DOHH2 (cell line): Measurements from ENCODE around the gene SLC22A14.
A peak's percentile ranks its signal among the peaks of the same experiment; 100 is the strongest.

Source experiments
- H3F3A ChIP-seq: fragments of 200-600 bp; sonication (generic), shearing (Covaris generic); 2 replicates; pipeline ENCODE4 v1.6.0; 2016; ENCODE audit warnings: antibody characterized with exemption, mild to moderate bottlenecking; ENCODE audit not compliant: control insufficient read depth, insufficient read depth
- H3K27ac ChIP-seq: fragments of 200-600 bp; sonication (generic); 2 replicates; pipeline ENCODE4 v1.5.1; 2014; ENCODE audit warnings: low read depth, mild to moderate bottlenecking, low read length, moderate library complexity
- H3K27me3 ChIP-seq: fragments of 200-600 bp; sonication (generic); 2 replicates; pipeline ENCODE4 v1.6.1; 2014; ENCODE audit warnings: mild to moderate bottlenecking, low read length, mixed read lengths; ENCODE audit not compliant: control insufficient read depth
- H3K36me3 ChIP-seq: fragments of 200-600 bp; sonication (generic); 2 replicates; pipeline ENCODE4 v1.6.1; 2014; ENCODE audit warnings: mild to moderate bottlenecking, low read length, moderate library complexity, mixed read lengths; ENCODE audit not compliant: control insufficient read depth
- H3K4me1 ChIP-seq: fragments of 200-600 bp; sonication (generic); 2 replicates; pipeline ENCODE4 v1.6.1; 2014; ENCODE audit warnings: mild to moderate bottlenecking, low read length, mixed read lengths; ENCODE audit not compliant: control insufficient read depth
- H3K4me2 ChIP-seq: fragments of 200-600 bp; sonication (generic); 2 replicates; pipeline ENCODE4 v1.6.0; 2014; ENCODE audit warnings: mild to moderate bottlenecking, low read length, moderate library complexity
- H3K4me3 ChIP-seq: fragments of 200-600 bp; sonication (generic); 2 replicates; pipeline ENCODE4 v1.5.1; 2014; ENCODE audit warnings: mild to moderate bottlenecking, low read length, mixed read lengths
- H3K79me2 ChIP-seq: fragments of 200-600 bp; sonication (generic); 2 replicates; pipeline ENCODE4 v1.6.1; 2014; ENCODE audit warnings: mild to moderate bottlenecking, low read length, mixed read lengths; ENCODE audit not compliant: control insufficient read depth
- H3K9me2 ChIP-seq: fragments of 200-600 bp; sonication (generic); replicated peaks from 2 replicates; pipeline ENCODE4 v1.6.1; 2014; ENCODE audit warnings: mild to moderate bottlenecking, low read length, mixed read lengths; ENCODE audit not compliant: control insufficient read depth
- H3K9me3 ChIP-seq: fragments of 200-600 bp; sonication (generic); 2 replicates; pipeline ENCODE4 v1.6.1; 2014; ENCODE audit warnings: antibody characterized with exemption, low read length, mixed read lengths; ENCODE audit not compliant: control insufficient read depth, insufficient read depth
- H4K20me1 ChIP-seq: fragments of 200-600 bp; sonication (generic); 2 replicates; pipeline ENCODE4 v1.6.0; 2014; ENCODE audit warnings: low read depth, mild to moderate bottlenecking, antibody characterized with exemption, low read length, moderate library complexity; ENCODE audit not compliant: control insufficient read depth, insufficient read depth
- EZH2phosphoT487 ChIP-seq: fragments of 200-600 bp; sonication (generic); IDR thresholded peaks from 2 replicates; pipeline ENCODE4 v1.6.1; 2017; ENCODE audit warnings: borderline replicate concordance, mild to moderate bottlenecking, antibody characterized with exemption, low read length, moderate library complexity, mixed read lengths
- TF ChIP-seq, protein P1 (sequence below): fragments of 200-600 bp; sonication (generic); IDR thresholded peaks from one replicate; pipeline ENCODE4 v1.5.1; 2014; ENCODE audit warnings: antibody characterized with exemption, mild to moderate bottlenecking, low read depth, low read length; ENCODE audit not compliant: poor library complexity, severe bottlenecking

SLC22A14 gene

DNA sequence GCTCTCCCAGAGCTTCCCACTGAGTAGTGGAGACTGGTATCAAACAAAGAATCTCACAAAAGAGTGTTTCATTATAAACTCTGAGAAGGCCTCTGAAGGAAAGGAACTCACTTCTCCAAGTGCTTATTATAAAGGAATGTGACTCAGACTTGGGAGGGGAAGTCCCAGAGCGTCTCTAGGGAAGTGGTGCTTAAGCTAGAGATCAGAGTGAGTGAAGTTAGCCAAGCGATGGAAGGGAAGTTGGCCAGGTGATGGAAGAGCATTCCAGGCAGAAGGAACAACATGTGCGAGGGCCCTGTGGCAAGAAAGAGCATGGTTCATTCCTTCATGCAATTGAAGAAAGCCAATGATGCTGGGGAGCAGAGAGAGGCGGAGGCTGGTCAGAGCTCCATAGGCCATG is 66.8 kb downstream of the SLC22A14 start:
- H3K27ac ChIP-seq, result no peak overlapping the region
- no peaks in the 10 kb centered on the region for H4K20me1 ChIP-seq
- peaks cover 26% of the 10 kb centered on the region for H3K36me3 ChIP-seq
- no peaks in the 10 kb centered on the region for H3K27me3 ChIP-seq
- H3K4me3 ChIP-seq, result no peak overlapping the region
- H3K9me2 ChIP-seq, result no peaks in the 10 kb centered on the region
- H3K79me2 ChIP-seq, result peaks cover 22% of the 10 kb centered on the region
- peaks cover 20% of the 10 kb centered on the region for H3K4me1 ChIP-seq
- TF ChIP-seq, protein P1, sequence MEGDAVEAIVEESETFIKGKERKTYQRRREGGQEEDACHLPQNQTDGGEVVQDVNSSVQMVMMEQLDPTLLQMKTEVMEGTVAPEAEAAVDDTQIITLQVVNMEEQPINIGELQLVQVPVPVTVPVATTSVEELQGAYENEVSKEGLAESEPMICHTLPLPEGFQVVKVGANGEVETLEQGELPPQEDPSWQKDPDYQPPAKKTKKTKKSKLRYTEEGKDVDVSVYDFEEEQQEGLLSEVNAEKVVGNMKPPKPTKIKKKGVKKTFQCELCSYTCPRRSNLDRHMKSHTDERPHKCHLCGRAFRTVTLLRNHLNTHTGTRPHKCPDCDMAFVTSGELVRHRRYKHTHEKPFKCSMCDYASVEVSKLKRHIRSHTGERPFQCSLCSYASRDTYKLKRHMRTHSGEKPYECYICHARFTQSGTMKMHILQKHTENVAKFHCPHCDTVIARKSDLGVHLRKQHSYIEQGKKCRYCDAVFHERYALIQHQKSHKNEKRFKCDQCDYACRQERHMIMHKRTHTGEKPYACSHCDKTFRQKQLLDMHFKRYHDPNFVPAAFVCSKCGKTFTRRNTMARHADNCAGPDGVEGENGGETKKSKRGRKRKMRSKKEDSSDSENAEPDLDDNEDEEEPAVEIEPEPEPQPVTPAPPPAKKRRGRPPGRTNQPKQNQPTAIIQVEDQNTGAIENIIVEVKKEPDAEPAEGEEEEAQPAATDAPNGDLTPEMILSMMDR, result no peak
- TF ChIP-seq EZH2phosphoT487, result no peak
- H3K9me3 ChIP-seq, result no peaks in the 10 kb centered on the region
- H3K4me2 ChIP-seq, result peak overlapping the region; percentile 83; the same call in 1 of the 2 replicates
- H3F3A ChIP-seq, result no peaks in the 10 kb centered on the region

DNA sequence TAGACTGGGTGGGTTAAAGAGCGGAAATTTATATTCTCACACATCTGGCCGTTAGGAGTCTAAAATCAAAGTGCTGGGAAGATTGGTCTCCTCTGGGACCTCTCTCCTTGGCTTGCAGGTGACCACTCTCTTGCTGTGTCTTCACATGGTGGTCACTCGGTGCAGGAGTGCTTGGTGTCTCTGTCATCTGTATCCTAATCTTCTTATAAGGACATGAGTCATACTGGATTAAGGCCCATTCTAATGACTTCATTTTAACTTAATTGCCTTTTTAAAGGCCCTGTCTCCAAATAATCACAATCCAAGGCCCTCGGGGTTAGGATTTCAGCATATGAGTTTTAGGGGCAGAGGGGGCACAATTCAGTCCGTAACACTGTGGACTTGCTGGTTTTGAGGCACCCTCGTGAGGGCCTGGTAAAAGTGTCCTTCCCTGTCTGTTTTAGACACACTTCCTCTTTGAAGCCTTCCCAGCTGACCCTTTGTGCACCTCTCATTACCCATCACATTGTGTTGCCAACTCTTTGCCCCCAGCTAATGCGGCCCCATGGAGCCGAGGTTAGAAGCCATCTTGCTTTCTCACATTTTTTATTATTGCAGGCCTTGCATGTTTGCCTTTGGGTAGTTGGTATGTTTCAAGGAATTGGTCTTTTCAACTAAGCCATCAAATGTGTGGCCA is 67.7 kb downstream of the SLC22A14 start:
- H3K4me1 ChIP-seq, result peaks cover 20% of the 10 kb centered on the region
- H3K9me3 ChIP-seq, result no peaks in the 10 kb centered on the region
- no peak overlapping the region for H3K4me2 ChIP-seq
- no peaks in the 10 kb centered on the region for H3F3A ChIP-seq
- no peaks in the 10 kb centered on the region for H3K9me2 ChIP-seq
- no peak overlapping the region for H3K4me3 ChIP-seq
- H4K20me1 ChIP-seq, result no peaks in the 10 kb centered on the region
- H3K27me3 ChIP-seq, result no peaks in the 10 kb centered on the region
- peaks cover 22% of the 10 kb centered on the region for H3K79me2 ChIP-seq
- peaks cover 26% of the 10 kb centered on the region for H3K36me3 ChIP-seq
- TF ChIP-seq, protein P1, result no peak
- no peak for TF ChIP-seq EZH2phosphoT487
- H3K27ac ChIP-seq, result no peak overlapping the region

DNA sequence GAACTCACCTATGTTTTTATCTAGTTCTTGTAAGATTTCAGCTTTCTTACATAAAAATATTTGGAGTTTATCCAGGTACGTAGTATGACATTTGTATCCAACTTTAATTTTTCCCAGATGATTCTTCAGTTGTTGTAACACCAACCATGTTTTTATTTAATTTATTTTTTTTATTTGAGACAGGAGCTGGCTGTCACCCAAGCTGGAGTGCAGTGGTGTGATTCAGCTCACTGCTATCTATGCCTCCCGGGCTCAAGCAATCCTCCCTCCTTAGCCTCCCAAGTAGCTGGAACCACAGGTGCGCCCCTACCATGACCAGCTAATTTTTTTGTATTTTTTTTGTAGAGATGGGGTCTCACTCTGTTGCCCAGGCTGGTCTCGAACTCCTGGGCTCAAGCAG is 71.1 kb downstream of the SLC22A14 start:
- H3K9me2 ChIP-seq, result no peaks in the 10 kb centered on the region
- no peaks in the 10 kb centered on the region for H3K9me3 ChIP-seq
- H3K79me2 ChIP-seq, result peaks cover 10% of the 10 kb centered on the region
- H3F3A ChIP-seq, result no peaks in the 10 kb centered on the region
- H3K27me3 ChIP-seq, result no peaks in the 10 kb centered on the region
- peaks cover 7% of the 10 kb centered on the region for H3K4me1 ChIP-seq
- H4K20me1 ChIP-seq, result no peaks in the 10 kb centered on the region
- peaks cover 30% of the 10 kb centered on the region for H3K36me3 ChIP-seq
- no peak for TF ChIP-seq EZH2phosphoT487
- TF ChIP-seq, protein P1, result no peak
- H3K4me3 ChIP-seq, result no peak overlapping the region
- H3K4me2 ChIP-seq, result no peak overlapping the region
- H3K27ac ChIP-seq, result no peak overlapping the region
